Cardiac fibroblast (primary cell): ENCODE results near the gene OSBPL3.
A peak's percentile ranks its signal among the peaks of the same experiment; 100 is the strongest.

Experiments
- DNase-seq, 2 donors: peaks; one replicate each; pipeline versions ENCODE4 v3.0.0 to v3.0.0-alpha.2; 2010; ENCODE audit warnings: low read depth in 2 of 2
- H3K4me3 ChIP-seq, 2 donors: replicated peaks in 1 of 2; 1 replicate in 1 of 2; 2 replicates in 1 of 2; pipeline ENCODE4 v1.5.1; 2011; ENCODE audit warnings: low read depth in 2 of 2, low read length in 2 of 2, mild to moderate bottlenecking in 2 of 2, moderate library complexity in 1 of 2
- TF ChIP-seq, protein P1 (sequence below): IDR thresholded peaks from one replicate; pipeline ENCODE4 v1.5.1; 2011; ENCODE audit warnings: low read depth, mild to moderate bottlenecking, low read length, inconsistent platforms

Gene OSBPL3

DNA sequence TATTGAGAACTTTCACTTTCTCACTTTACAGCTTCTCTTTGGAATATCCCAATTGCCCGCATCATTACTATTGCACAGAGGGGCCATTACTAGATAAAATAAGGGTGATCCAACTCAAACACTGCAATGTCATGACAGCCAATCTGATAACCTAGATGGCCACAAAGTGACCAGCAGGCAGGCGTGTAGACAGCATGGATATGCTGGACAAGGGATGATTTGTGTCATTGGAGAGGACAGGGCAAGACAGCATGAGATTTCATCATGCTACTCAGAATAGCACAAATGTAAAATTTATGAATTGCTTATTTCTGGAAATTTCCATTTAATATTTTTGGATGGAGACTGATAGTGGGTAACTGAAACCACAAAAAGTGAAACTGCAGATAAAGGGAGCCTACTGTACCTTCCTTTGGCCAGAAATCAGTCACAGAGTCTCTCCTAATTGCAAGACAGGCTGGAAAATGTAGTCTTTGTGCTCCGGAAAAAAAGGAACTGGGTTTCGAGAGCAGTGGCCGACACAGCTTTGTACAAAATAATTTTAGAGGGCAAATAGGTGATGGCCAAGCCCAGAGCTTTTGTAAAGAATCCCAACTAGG, 216.6 kb downstream of the OSBPL3 start:
- TF ChIP-seq, protein P1, sequence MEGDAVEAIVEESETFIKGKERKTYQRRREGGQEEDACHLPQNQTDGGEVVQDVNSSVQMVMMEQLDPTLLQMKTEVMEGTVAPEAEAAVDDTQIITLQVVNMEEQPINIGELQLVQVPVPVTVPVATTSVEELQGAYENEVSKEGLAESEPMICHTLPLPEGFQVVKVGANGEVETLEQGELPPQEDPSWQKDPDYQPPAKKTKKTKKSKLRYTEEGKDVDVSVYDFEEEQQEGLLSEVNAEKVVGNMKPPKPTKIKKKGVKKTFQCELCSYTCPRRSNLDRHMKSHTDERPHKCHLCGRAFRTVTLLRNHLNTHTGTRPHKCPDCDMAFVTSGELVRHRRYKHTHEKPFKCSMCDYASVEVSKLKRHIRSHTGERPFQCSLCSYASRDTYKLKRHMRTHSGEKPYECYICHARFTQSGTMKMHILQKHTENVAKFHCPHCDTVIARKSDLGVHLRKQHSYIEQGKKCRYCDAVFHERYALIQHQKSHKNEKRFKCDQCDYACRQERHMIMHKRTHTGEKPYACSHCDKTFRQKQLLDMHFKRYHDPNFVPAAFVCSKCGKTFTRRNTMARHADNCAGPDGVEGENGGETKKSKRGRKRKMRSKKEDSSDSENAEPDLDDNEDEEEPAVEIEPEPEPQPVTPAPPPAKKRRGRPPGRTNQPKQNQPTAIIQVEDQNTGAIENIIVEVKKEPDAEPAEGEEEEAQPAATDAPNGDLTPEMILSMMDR = no peak
- no peak for DNase-seq

DNA sequence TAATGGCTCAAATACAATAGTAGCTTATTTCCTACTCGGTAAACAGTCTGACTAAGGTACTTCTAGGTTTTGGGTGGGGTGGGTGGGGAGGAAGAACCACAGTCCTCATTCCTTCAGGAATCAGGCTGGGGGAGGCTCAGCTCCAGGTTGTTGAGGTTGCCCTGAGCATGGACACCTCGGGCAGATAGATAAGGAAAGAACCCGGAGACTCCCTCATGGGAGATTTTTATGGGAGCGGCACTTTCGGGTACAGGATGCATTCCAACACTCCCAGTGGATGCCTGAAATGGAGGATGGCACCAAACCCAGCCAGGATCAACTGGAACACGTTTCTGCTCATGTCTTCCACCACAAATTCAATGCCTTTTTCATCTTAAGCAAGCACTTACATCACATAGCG, 217.2 kb downstream of the OSBPL3 start:
- H3K4me3 ChIP-seq = no peak overlapping the region
- TF ChIP-seq, protein P1 = no peak
- no peak for DNase-seq

More for the DNA sequence above, 216.6 kb downstream of the OSBPL3 start:
- no peak overlapping the region for H3K4me3 ChIP-seq

- TF ChIP-seq, protein P1 = no peak
- no peak for DNase-seq
Observed at GRCh38 chr7:24760968-24761367, 219.0 kb downstream of the OSBPL3 start.

GRCh38 chr7:24757353-24758275, 222.4 kb downstream of the OSBPL3 start, which contains the start of gene GSDME:
Gene GSDME (minus strand): TSS chr7:24757464. CDS start chr7:24749774, 7,690 bp downstream.
- peak within 1 kb of the TSS; percentile 69 to 74 for H3K4me3 ChIP-seq
- TF ChIP-seq, protein P1 = no peak
- DNase-seq = peak; percentile 50 to 76

More at GRCh38 chr7:24760968-24761367, 219.0 kb downstream of the OSBPL3 start:
- H3K4me3 ChIP-seq = no peak overlapping the region

GRCh38 chr7:24756545-24757352, 223.2 kb downstream of the OSBPL3 start:
- TF ChIP-seq, protein P1 = no peak
- DNase-seq = peak; percentile 61 to 62
- H3K4me3 ChIP-seq = peak overlapping the region; percentile 69 to 74
